HS-27A (cell line): ENCODE data around the gene TIMM13.
A peak's percentile ranks its signal among the peaks of the same experiment; 100 is the strongest.
"Not testable (repeated sequence)": the region's sequence is repeated elsewhere in the genome, so short reads cannot be mapped to it uniquely, and the experiment has no call there.

Experiments used
- DNase-seq: peaks from one replicate; pipeline ENCODE4 v3.0.0-alpha.2; 2012; ENCODE audit warnings: low read depth, missing footprints

TIMM13 gene

DNA sequence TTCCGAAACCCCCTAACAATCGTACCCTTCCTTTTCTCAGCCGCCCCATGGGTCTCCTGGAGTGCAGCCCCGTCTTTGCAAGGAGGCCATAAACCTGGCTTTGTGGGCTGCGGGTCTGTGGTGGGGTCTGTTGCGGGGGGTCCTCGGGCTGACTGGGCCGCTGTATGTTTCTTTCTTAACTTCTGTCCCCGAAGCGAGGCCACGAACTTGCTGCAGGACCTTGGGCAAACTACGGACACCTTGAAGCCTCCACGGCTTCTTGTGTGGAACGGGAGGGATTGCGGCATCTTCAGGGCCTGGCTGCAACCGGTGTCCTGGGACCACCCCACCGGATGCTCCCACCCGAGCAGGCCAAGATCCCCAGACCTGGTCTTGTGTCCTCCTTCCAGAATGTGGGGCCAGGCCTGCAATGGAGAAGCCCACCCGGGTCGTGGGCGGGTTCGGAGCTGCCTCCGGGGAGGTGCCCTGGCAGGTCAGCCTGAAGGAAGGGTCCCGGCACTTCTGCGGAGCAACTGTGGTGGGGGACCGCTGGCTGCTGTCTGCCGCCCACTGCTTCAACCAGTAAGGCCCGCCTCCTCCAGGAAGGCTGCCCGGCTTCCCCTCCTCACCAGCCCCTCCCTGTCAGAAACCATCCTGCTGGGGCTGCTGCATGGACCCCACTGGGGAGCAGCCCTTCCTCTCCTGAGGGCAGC is 12.0 kb downstream of the TIMM13 start:
- no peak for DNase-seq

- DNase-seq = no peak
These were observed 13.8 kb downstream of the TIMM13 start for GRCh38 chr19:2413629-2414028.

GRCh38 chr19:2413159-2413558 is 14.2 kb downstream of the TIMM13 start:
- DNase-seq = no peak

DNA sequence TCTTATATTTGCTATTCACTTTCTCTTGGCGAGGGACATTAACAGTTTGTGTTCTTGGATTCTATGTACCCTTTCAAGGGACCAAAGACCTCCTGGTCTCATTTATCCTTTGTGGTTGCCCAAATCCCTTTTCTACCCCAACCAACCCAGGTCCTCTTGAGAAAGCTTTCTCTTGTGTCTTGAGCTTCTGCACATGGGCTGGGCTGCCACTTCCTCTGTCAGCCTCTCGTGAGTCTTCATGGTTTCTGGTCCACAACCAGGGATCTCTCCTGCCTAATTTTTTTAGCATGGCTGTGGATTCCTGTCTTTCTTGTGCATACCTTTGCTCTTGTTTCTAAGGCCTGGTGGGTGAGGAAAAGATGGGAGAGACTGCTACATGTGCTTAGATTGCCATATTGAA is 14.9 kb downstream of the TIMM13 start:
- no peak for DNase-seq

GRCh38 chr19:2411709-2412108 is 15.7 kb downstream of the TIMM13 start:
- DNase-seq = no peak

DNA sequence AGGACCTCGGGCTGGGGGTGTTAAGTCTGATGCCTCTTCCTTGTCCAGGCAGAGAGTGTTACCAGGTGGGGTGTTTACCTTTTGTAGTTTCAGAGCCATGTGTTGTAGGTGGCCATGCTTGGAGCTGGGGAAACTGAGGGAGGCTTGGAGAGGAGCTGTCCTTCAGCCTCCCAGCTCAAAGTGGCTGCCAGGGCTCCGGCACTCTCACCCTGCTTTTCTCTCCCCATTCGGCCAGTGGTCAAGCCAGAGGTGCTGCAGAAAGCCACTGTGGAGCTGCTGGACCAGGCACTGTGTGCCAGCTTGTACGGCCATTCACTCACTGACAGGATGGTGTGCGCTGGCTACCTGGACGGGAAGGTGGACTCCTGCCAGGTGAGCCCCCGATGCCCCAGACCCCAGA is 17.4 kb downstream of the TIMM13 start:
- DNase-seq = no peak

DNA sequence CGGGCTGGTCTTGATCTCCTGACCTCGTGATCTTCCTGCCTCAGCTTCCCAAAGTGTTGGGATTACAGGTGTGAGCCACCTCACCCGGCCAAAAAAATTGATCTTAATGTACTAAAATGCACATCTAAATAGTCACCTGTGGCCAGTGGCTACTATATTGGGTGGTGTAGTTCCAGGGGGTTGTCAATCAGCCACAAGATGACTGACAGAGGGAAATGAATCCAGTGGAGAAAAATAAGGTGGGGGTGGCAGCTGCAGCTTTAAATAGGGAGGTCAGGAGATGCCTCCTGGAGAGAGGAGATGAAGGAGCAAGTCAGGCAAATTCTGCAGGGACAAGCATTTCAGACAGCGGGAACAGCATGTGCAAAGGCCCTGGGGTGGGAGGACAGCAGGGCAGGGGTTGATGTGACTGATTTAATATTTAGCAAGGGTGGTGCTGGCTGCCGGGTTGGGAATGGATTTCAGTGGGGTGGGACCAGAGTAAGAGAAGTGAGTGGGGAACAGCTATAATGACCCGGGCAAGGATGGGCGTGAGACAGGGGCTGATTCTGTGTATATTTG is 18.0 kb downstream of the TIMM13 start:
- no peak for DNase-seq

DNA sequence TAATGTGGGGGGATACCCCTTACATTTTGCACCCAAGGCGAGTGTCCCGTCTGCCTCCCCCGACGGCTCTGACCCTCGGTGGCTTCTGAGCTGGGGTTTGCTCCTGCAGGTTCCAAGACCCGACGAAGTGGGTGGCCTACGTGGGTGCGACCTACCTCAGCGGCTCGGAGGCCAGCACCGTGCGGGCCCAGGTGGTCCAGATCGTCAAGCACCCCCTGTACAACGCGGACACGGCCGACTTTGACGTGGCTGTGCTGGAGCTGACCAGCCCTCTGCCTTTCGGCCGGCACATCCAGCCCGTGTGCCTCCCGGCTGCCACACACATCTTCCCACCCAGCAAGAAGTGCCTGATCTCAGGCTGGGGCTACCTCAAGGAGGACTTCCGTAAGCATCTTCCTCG is 19.1 kb downstream of the TIMM13 start:
- DNase-seq = no peak

GRCh38 chr19:2399582-2399981 is 27.8 kb downstream of the TIMM13 start:
- DNase-seq = no peak

- no peak for DNase-seq
These were observed 28.6 kb downstream of the TIMM13 start for GRCh38 chr19:2398735-2399305.

DNA sequence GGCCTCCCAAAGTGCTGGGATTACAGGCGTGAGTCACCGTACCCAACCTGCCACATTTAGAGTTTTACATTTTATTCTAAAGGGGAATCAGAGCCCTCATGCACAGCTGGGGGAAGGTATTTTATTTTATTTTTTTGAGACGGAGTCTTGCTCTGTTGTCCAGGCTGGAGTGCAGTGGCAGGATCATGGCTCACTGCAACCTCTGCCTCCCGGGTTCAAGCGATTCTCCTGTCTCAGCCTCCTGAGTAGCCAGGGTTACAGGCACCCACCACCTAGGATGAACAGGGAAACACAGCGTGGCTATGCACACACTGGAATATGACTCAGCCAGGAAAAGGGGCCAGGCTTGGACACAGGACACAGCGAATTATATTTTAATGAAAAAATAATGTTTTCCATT is 30.2 kb downstream of the TIMM13 start:
- not testable (repeated sequence) for DNase-seq

- not testable (repeated sequence) for DNase-seq
These were observed 32.0 kb downstream of the TIMM13 start for GRCh38 chr19:2395293-2395829.

DNA sequence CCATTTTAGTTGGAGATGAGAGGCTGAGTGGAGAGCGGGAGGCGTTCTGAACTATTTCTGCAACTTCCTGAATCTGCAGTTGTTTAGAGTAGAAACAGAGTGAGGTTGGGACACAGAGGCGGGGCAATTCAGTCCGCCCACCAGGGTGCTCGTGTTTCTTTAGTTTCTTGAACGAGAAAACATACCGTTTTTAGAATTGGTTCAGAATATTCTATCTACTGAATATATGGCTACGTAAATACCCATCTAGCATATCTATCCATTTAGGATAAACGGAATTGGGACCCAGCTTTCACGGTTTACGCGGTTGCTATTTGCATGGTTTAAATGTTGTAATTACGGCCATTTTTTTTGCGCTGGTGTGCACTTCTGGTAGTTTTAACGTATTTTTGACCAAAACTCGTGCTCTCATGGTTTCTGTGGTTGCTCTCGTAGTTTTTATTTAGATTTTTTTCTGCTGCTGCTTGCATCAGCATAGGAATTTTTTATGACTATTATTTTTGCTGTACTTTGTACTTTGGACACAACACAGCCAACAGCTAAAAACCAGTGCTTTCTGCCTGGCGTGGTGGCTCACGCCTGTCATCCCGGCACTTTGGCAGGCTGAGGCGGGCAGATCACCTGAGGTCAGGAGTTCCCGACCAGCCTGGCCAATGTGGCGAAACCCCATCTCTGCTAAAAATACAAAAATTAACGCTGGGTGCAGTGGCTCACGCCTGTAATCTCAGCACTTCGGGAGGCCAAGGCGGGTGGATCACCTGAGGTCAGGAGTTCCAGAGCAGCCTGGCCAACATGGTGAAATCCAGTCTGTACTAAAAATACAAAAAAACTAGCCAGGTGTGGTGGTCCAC is 32.7 kb downstream of the TIMM13 start:
- DNase-seq = no peak

DNA sequence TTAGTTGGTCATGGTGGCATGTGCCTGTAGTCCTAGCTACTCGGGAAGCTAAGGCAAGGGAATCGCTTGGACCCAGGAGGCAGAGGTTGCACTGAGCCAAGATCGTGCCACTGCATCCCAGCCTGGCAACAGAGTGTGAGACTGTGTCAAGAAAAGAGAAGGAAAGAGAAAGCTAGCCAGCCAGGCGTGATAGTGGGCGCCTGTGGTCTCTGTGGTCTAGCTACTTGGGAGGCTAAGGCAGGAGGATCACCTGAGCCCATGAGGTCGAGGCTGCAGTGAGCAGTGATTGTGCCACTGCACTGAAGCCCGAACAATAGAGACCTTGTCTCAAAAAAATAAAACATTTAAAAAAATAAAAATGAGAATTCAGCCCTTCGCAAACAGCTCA is 33.3 kb downstream of the TIMM13 start:
- DNase-seq = no peak

DNA sequence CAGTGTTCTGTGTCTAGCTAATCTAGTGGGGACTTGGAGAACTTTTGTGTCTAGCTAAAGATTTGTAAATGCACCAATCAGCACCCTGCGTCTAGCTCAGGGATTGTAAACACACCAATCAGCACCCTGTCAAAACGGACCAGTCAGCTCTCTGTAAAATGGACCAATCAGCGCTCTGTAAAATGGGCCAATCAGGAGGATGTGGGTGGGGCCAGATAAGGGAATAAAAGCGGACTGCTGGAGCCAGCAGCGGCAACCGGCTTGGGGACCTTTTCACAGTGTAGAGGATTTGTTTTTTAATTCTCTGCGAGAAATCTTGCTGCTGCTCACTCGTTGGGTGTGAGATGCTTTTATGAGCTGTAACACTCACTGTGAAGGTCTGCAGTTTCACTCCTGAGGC is 34.5 kb downstream of the TIMM13 start:
- DNase-seq = not testable (repeated sequence)

DNA sequence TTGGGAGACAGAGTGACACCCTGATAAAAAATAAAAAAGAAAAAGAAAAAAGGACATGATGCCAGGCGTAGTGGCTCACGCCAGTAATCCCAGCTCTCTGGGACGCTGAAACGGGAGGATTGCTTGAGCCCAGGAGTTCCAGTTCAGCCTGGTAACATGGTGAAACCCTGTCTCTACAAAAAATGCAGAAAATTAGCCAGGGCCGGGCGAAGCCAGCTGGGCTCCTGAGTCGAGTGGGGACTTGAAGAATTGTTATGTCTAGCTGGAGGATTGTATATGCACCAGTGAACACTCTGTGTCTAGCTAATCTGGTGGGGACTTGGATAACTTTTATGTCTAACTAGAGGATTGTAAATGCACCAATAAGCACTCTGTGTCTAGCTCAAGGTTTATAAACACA is 35.0 kb downstream of the TIMM13 start:
- no peak for DNase-seq

DNA sequence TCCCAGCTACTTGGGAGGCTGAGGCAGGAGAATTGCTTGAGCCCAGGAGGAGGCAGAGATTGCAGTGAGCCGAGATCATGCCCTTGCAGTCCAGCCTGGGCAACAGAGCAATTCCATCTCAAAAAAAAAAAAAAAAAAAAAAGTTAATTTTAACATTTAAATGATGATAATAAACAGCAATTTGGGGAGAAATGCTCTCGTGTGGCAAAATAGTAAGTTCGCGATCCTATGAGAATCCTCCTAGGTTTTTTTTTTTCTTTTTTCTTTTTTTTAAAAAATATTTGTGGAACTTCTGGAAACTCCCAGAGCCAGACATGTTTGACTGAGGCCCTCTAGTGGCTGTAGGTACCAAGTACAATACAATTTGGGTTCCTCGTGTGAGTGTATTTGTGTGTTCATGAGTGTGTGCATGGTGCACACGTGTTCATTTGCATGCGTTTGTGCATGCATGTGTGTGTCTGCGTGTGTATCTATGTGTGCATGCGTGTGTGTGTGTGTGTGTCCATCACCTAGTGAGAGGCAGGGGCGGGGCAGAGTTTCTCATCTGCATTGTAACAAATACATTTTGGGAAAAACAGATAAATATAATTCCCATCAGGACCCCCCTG is 36.2 kb downstream of the TIMM13 start:
- peak; percentile 31 for DNase-seq

DNA sequence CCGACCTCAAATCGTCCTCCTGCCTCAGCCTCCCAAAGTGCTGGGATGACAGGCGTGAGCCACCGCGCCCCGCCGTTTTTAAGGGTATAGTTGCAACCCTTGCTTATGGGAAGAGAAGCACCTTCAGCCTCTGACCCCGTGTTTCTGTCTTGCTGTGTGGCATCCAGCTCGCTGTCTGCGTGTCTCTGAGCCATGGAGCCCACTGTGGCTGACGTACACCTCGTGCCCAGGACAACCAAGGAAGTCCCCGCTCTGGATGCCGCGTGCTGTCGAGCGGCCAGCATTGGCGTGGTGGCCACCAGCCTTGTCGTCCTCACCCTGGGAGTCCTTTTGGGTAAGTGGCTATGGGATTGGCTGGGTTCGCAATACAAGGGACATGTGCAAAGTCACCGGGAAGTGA is 37.8 kb downstream of the TIMM13 start:
- no peak for DNase-seq

DNA sequence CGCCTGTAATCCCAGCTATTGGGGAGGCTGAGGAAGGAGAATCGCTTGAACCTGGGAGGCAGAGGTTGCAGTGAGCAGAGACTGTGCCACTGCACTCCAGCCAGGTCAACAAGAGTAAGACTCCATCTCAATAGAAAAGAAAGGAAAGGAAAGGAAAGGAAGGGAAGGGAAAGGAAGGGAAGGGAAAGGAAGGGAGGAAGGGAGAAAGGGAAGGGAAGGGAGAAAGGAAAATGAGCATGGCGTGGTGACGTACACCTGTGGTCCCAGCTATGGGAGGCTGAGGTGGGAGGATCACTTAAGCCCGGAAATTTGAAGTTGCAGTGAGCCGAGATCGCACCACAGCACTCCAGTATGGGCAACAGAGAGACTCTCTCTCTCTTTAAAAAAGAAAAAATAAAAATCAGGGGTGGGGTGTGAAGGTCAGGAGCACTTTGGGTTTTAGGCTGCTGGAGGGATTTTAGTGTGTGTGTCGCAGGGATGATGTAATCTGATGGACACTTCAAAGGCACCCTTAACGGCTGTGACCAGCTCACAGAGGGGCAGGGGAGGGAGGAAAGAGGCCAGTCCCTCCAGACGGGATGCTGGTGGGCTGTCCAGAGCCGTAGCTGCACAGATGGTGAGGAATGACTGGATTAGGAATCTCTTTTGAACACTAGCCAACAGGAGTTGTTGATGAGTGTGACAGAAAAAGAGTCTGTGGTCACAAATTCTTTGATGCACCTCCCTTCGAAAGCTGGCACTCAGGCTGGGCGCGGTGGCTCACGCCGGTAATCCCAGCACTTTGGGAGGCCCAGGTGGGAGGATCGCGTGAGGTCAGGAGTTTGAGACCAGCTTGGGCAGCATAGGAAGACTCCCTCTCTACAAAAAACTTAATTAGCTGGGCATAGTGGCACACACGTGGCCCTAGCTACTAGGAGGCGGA is 39.8 kb downstream of the TIMM13 start:
- DNase-seq = no peak

DNA sequence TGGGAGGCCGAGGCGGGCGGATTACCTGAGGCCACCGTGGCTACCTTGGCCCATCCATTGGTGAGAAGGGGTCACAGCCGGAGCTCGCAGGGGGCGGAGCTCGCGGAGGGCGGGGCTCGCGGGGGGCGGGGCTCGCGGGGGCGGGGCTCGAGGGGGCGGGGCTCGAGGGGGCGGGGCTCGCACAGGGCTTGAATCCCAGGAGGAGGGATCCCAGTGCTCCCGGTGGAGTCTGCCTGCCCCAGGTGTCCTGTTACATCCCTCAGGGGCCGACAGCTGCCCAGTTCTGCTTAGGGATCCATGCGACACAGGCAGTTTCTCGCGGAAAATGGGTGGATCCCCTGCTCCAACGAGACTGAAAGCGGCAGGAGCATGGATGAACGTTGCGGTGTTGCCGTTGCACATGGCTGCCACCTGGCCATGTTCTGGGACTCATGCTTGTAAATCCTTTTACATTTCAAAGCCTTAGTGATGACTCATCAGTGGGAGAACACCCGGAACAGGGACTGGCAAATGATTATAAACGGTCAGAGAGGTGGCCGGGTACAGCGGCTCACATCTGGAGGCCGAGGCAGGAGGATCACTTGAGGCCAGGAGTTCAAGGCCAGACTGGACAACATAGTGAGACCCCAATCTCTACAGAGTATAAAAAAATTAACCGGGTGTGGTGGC is 42.2 kb downstream of the TIMM13 start:
- no peak for DNase-seq
